NCI-H1417 treated with DMSO at 0.1 percent for 48 hours (cell line): ENCODE data around the gene BCO1.

ENCODE experiments used
- DNase-seq: peaks from one replicate; lab custom pipeline; 2025; lab: John Stamatoyannopoulos, UW

Gene BCO1

GRCh38 chr16:81275795-81276194, 37.3 kb downstream of the BCO1 start:
- DNase-seq = no peak

GRCh38 chr16:81276323-81276722, 37.8 kb downstream of the BCO1 start:
- no peak for DNase-seq

GRCh38 chr16:81277541-81278080, 39.1 kb downstream of the BCO1 start:
- no peak for DNase-seq

- no peak for DNase-seq
Observed at GRCh38 chr16:81278526-81278925, 40.0 kb downstream of the BCO1 start.

- no peak for DNase-seq
Observed at GRCh38 chr16:81279392-81279791, 40.9 kb downstream of the BCO1 start.

GRCh38 chr16:81280393-81280792, 41.9 kb downstream of the BCO1 start:
- no peak for DNase-seq

- no peak for DNase-seq
Observed at GRCh38 chr16:81283044-81283443, 44.6 kb downstream of the BCO1 start.

- DNase-seq = no peak
Observed at GRCh38 chr16:81284995-81285600, 46.6 kb downstream of the BCO1 start.

GRCh38 chr16:81286190-81286589, 47.7 kb downstream of the BCO1 start:
- no peak for DNase-seq

GRCh38 chr16:81291117-81291516, 52.6 kb downstream of the BCO1 start:
- no peak for DNase-seq

- no peak for DNase-seq
Observed at GRCh38 chr16:81292936-81293335, 54.4 kb downstream of the BCO1 start.

GRCh38 chr16:81293909-81294802, 55.7 kb downstream of the BCO1 start:
- DNase-seq = no peak

GRCh38 chr16:81296631-81297030, 58.1 kb downstream of the BCO1 start:
- no peak for DNase-seq

GRCh38 chr16:81307770-81308169, 69.3 kb downstream of the BCO1 start:
- DNase-seq = no peak

- DNase-seq = no peak
Observed at GRCh38 chr16:81310045-81310644, 71.7 kb downstream of the BCO1 start.

GRCh38 chr16:81311762-81312161, 73.3 kb downstream of the BCO1 start:
- no peak for DNase-seq

- no peak for DNase-seq
Observed at GRCh38 chr16:81313701-81314602, 75.5 kb downstream of the BCO1 start.

- DNase-seq = peak; percentile 70
Observed at GRCh38 chr16:81314603-81315270, 76.2 kb downstream of the BCO1 start, which contains the start of gene GAN. TSS of gene GAN (plus strand) at chr16:81314962. CDS start at chr16:81315114, 152 bp downstream.

GRCh38 chr16:81315271-81316175, 77.0 kb downstream of the BCO1 start:
- DNase-seq = no peak

- no peak for DNase-seq
Observed at GRCh38 chr16:81316176-81316496, 77.6 kb downstream of the BCO1 start.
